ENCODE data around the gene ZNF121.
"Not testable (repeated sequence)": the region's sequence is repeated elsewhere in the genome, so short reads cannot be mapped to it uniquely, and the experiment has no call there.

Gene ZNF121

DNA sequence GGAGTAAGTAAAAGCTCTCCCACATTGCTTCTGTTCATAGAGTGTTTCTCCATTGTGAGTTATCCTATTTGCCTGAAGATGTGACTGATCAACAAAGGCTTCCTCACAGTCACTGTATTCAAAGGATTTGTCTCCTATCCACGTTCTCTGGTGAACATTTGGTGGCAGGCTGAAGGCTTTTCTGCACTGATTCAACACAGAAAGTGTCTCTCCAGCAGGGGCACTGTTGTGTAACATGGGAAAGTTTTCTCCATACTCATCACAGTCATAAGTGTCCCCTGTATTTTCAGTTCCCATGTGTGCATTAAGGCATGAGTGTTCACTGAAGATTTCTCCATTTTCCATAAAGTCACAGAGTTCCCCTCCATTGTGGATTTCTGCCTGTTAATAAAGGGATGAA lies 17.6 kb downstream of the ZNF121 start:
- H3K36me3 Mint-ChIP-seq = peaks cover 87% of the 10 kb centered on the region
- CTCF ChIA-PET = no interaction called here
- no peak for DNase-seq
- no peak overlapping the region for H3K4me3 Mint-ChIP-seq
- H3K4me1 Mint-ChIP-seq = peaks cover 3% of the 10 kb centered on the region
- H3K9me3 Mint-ChIP-seq = peaks cover 74% of the 10 kb centered on the region
- H3K27me3 Mint-ChIP-seq = no peaks in the 10 kb centered on the region
- no peak overlapping the region for H3K27ac Mint-ChIP-seq

DNA sequence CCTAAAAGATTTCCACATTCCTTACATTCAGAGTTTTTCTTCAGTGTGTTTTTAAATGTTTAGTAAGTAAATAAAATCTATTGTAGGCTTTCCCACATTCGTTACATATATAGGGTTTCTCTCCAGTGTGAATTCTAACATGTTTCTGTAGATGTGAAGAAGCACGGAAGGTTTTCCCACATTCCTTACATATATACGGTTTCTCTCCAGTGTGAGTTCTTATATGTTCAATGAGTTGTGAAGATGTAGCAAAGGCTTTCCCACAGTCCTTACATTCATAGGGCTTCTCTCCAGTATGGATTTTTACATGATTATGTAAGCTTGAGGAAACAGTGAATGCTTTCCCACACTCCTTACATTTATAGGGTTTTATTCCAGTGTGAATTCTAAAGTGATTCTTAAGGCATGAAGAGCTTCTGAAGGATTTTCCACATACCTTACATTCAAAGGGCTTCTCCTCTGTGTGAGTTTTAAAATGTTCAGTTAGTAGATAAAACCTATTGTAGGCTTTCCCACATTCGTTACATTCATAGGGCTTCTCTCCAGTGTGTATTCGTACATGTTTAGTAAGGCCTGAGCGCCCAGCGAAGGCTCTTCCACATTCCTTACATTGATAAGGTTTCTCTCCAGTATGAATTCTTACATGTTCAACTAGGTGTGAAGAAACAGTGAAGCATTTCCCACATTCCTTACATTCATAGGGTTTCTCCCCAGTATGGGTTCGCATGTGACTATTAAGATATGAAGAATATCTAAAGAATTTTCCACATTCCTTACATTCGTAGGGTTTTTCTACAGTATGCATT lies 18.2 kb downstream of the ZNF121 start:
- Mint-ChIP-seq H3K27ac (no peak overlapping the region), H3K9me3 (peaks cover 71% of the 10 kb centered on the region), H3K4me1 (no peaks in the 10 kb centered on the region), H3K36me3 (peaks cover 87% of the 10 kb centered on the region), H3K4me3 (no peak overlapping the region), H3K27me3 (no peaks in the 10 kb centered on the region)
- no peak for DNase-seq
- CTCF ChIA-PET = no interaction called here

DNA sequence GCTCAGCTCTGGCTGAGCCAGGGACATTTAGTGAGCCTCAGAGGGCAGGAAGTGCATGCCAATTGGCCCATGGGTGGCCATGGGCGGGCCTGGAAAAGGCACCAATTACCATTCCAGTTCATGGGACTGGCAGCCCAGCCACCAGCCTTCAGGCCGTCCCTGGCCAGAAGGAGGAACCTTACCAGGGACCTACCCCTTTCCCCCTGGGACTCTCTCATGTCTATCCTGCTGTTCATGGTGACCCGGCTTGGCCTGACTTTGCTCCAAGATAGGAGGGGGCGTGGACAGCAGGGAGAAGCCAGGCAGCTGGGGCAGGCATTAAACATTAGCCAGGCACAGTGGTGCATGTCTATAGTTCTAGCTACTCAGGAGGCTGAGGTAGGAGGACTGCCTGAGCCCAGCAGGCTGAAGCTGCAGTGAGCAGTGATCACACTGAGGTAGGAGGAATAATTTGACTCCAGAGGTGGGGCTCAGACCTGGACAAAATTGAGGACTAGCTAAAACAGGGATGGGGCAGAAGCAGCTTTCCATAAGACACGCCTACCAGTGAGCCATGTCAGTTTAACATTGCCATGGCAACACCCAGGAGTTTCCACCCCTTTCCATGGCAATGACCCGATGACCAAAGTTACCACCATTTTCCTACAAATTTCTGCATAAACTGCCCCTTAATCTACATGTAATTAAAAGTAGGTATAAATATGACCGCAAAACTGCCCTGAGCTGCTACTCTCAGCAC lies 31.6 kb downstream of the ZNF121 start:
- H3K9me3 Mint-ChIP-seq = peaks cover 42% of the 10 kb centered on the region
- no peak overlapping the region for H3K27ac Mint-ChIP-seq

DNA sequence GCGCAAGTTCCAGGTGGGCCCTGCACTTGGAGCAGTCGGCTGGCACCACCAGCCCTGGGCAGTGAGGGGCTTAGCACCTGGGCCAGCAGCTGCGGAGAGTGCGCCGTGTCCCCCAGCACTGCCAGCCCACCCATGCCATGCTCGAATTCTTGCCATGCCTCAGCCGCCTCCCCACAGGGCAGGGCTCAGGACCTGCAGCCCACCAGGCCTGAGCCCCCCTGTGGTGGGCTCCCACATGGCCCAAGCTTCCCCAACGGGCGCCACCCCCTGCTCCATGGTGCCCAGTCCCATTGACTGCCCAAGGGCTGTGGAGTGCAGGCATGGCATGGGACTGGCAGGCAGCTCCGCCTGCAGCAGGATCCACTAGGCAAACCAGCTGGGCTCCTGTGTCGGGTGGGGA lies 36.4 kb downstream of the ZNF121 start:
- no peak for DNase-seq
- Mint-ChIP-seq H3K36me3 (no peaks in the 10 kb centered on the region), H3K4me1 (no peaks in the 10 kb centered on the region), H3K9me3 (peaks cover 31% of the 10 kb centered on the region), H3K27ac (no peak overlapping the region), H3K27me3 (no peaks in the 10 kb centered on the region), H3K4me3 (no peak overlapping the region)
- CTCF ChIA-PET = no interaction called here

More for the DNA sequence above, 31.6 kb downstream of the ZNF121 start:
- CTCF ChIA-PET = no interaction called here
- Mint-ChIP-seq H3K27me3 (no peaks in the 10 kb centered on the region), H3K4me1 (no peaks in the 10 kb centered on the region), H3K36me3 (peaks cover 5% of the 10 kb centered on the region), H3K4me3 (no peak overlapping the region)
- no peak for DNase-seq

DNA sequence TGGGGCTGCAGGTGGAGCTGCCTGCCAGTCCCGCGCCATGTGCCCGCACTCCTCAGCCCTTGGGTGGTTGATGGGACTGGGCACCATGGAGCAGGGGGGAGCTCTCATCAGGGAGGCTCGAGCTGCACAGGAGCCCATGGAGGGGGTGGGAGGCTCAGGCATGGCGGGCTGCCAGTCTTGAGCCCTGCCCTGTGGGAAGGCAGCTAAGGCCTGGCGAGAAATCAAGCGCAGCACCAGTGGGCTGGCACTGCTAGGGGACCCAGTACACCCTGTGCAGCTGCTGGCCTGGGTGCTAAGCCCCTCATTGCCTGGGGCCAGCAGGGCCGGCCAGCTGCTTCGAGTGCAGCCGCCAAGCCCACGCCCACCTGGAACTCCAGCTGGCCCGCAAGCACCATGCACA lies 43.0 kb downstream of the ZNF121 start:
- H3K27ac Mint-ChIP-seq, H3K27me3 Mint-ChIP-seq, H3K4me3 Mint-ChIP-seq, CTCF ChIA-PET, DNase-seq: not testable (repeated sequence)
- peaks cover 26% of the 10 kb centered on the region for H3K9me3 Mint-ChIP-seq
- H3K36me3 Mint-ChIP-seq = peaks cover 25% of the 10 kb centered on the region
- peaks cover 17% of the 10 kb centered on the region for H3K4me1 Mint-ChIP-seq

DNA sequence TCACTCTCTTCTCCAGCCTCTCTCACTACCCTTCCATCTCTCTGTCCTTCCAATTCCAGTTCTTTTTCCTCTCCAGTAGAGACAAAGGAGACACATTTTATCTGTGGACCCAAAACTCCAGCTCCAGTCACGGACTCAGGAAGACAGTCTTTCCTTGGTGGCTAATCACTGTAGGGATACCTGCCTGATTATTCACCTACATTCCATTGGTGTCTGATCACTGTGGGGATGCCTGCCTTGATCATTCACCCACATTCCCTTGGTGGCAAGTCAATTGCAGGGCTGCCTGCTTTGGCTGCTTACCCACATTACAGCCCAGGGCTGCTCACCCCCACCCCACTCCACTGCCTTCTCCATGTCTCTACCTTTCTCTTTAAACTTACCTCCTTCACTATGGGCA lies 44.4 kb downstream of the ZNF121 start:
- Mint-ChIP-seq H3K27ac (peak overlapping the region; percentile 97), H3K9me3 (peaks cover 30% of the 10 kb centered on the region), H3K4me1 (peaks cover 17% of the 10 kb centered on the region), H3K36me3 (peaks cover 38% of the 10 kb centered on the region), H3K4me3 (peak overlapping the region; percentile 90)
- H3K27me3 Mint-ChIP-seq, DNase-seq, CTCF ChIA-PET: not testable (repeated sequence)

DNA sequence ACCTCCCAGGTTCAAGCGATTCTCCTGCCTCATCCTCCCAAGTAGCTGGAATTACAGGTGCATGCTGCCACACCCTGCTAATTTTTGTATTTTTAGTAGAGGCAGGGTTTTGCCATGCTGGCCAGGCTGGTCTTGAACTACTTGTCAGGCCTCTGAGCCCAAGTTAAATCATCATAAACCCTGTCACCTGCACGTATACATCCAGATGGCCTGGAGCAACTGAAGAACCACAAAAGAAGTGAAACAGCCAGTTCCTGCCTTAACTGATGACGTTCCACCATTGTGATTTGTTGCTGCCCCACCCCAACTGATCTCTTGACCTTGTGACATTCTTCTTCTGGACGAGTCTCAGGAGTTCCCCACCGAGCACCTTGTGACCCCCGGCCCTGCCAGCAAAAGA lies 45.1 kb downstream of the ZNF121 start:
- CTCF ChIA-PET, H3K27me3 Mint-ChIP-seq, DNase-seq: not testable (repeated sequence)
- Mint-ChIP-seq H3K27ac (peak overlapping the region; percentile 97), H3K36me3 (peaks cover 45% of the 10 kb centered on the region), H3K4me1 (peaks cover 17% of the 10 kb centered on the region), H3K4me3 (peak overlapping the region; percentile 90), H3K9me3 (peaks cover 32% of the 10 kb centered on the region)

DNA sequence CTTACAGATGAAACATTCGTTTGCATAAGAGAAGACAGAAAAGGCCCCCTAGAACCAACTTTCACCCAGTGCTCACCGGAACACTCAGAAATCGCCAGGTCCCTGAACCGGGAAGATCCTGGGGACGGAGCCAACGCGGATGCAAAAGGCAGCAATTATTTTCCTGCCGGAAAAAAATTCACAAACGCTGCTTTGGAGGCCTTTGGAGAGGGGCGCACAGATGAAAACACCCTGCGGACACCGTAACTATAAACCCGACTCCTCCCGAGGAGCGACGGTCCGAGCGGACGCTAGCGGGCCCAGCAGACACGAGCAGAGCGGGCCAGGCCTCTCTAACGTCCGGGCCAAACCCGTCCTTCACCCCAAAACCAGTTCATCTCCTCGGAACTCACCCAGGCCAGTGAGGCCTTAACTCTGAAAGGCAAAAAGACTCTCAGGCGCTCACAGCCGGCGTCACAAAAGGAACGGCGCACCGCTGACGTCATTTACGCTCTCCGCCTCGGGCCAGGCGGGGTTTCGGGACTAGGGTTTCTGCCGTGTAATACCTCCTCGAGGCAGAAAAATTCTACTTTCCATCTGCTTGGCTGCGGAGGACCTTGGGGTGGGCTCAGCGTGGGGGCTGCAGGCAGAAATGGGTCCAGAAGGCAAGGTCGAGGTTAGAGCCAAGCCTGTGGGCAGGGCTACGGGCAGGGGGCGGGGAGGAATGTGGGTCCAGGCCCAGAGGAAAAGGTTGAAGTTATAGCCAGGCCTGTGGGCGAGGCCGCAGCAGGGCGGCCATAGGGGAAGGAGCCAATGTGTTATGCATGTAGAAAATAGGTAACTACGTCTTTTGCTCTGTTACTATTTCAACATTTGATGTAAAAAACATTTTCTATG lies 45.9 kb downstream of the ZNF121 start, which contains the start of gene ZNF426:
TSS of gene ZNF426 (minus strand) at position 463 of the 876 bp plus-strand sequence. CDS start 2,413 bp downstream, outside the sequence.
- Mint-ChIP-seq H3K36me3 (peaks cover 53% of the 10 kb centered on the region), H3K27ac (peak within 1 kb of the TSS; percentile 97), H3K4me3 (peak within 1 kb of the TSS; percentile 90), H3K9me3 (peaks cover 40% of the 10 kb centered on the region), H3K4me1 (peaks cover 17% of the 10 kb centered on the region), H3K27me3 (peaks cover 5% of the 10 kb centered on the region)
- CTCF ChIA-PET = no interaction called here
- DNase-seq = peak; percentile 93

DNA sequence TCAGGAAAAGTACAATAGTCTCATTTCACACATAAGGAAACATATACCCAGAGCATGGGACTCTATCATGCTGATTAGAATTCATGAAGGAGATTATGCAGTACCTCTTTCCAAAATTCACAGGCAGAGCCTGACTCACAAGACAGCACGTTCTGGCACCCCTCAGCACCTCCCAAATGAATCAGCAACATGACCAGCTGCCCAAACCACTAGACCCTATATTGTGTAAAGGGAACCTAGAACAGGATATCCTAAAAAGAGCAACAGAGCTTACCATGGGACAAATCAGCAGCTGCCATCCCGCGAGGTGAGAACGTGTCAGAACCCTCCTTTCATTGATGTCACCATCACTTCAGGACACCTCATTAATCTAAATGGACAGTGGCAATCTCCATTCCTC lies 48.4 kb downstream of the ZNF121 start:
- H3K4me3 Mint-ChIP-seq = no peak overlapping the region
- H3K9me3 Mint-ChIP-seq = peaks cover 52% of the 10 kb centered on the region
- peak overlapping the region; percentile 7 for H3K27ac Mint-ChIP-seq
- peaks cover 5% of the 10 kb centered on the region for H3K27me3 Mint-ChIP-seq
- CTCF ChIA-PET = no interaction called here
- H3K36me3 Mint-ChIP-seq = peaks cover 77% of the 10 kb centered on the region
- peaks cover 17% of the 10 kb centered on the region for H3K4me1 Mint-ChIP-seq
- DNase-seq = no peak

DNA sequence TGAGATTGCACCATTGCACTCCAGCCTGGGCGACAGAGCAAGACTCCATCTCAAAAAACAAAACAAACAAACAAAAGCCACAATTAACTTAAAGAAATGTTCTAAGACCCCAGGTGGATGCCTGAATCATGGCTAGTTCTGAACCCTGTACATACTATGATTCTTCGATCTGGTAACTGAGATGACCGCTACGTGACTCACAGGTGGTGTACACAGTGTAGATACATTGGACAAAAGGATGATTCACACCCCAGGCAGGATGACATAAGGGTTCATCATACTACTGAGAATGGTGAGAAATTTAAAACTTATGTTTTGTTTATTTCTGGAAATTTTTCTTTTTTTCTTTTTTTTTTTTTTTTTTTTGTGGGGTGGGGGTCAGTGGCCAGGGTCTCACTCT lies 52.4 kb downstream of the ZNF121 start:
- CTCF ChIA-PET = no interaction called here
- H3K9me3 Mint-ChIP-seq = peaks cover 63% of the 10 kb centered on the region

DNA sequence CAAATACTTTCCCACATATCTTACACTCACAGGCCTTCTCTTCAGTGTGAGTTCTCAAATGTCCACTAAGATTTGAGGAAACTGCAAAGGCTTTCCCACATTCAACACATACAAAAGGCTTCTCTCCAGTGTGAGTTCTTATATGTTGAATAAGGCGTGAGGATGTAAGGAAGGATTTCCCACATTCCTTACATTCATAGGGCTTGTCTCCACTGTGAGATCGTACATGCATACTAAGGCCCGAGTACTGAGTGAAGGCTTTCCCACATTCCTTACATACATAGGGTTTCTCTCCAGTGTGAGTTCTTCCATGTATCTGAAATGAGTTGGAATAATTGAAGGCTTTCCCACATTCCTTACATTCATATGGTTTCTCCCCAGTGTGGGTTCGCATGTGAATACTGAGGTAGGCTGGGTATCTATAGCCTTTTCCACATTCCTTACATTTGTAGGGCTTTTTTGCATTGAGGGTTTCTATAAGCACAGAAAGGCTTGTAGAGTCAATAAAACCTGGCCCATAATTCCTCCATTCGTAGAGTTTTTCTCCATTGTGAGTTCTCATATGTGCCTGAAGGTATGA lies 55.5 kb downstream of the ZNF121 start:
- Mint-ChIP-seq H3K4me1 (no peaks in the 10 kb centered on the region), H3K27ac (no peak overlapping the region), H3K4me3 (no peak overlapping the region), H3K36me3 (peaks cover 75% of the 10 kb centered on the region), H3K9me3 (peaks cover 75% of the 10 kb centered on the region), H3K27me3 (no peaks in the 10 kb centered on the region)
- DNase-seq = no peak
- CTCF ChIA-PET = no interaction called here

More for the DNA sequence above, 52.4 kb downstream of the ZNF121 start:
- H3K4me1 Mint-ChIP-seq = no peaks in the 10 kb centered on the region
- no peak for DNase-seq
- no peaks in the 10 kb centered on the region for H3K27me3 Mint-ChIP-seq
- peaks cover 90% of the 10 kb centered on the region for H3K36me3 Mint-ChIP-seq
- no peak overlapping the region for H3K4me3 Mint-ChIP-seq
- no peak overlapping the region for H3K27ac Mint-ChIP-seq

DNA sequence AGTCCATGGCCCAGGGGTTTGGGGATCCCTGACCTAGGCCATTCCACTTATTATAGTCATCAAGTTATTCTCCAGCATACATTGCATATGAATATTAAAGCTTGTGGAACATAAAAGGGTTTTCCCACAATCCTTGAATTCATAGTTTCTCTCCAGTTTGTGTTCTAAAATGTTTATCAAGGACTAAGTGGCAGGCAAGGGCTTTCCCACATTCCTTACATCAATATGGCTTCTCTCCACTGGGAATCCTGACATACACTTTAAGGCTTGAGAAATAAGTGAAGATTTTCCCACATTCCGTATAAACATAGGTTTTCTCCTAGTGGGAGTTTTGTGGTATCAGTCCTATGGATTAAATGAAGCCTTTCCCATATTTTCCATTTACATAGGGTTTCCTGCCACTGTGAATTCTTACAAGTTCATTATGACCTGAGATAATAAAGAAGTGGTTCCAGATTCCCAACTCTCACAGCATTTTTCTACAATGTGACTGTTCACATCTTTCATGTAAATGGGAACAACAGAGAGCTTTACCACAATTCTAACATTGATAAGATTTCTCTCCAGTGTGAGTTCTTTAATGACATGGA lies 60.3 kb downstream of the ZNF121 start:
- Mint-ChIP-seq H3K4me3 (no peak overlapping the region), H3K9me3 (peaks cover 68% of the 10 kb centered on the region), H3K36me3 (peaks cover 36% of the 10 kb centered on the region), H3K27me3 (no peaks in the 10 kb centered on the region), H3K4me1 (no peaks in the 10 kb centered on the region), H3K27ac (no peak overlapping the region)
- DNase-seq = no peak
- CTCF ChIA-PET = no interaction called here

All from activated naive CD4-positive, alpha-beta T cell treated with anti-CD3 and anti-CD28 coated beads, Interleukin-2, amount 10 ng/mL, durations not matched to agents 7 days and 5 days (primary cell).